Right renal pelvis (tissue), 4 donors: ENCODE results near the gene KHNYN. TPM values are rescaled to one million over a fixed set of nuclear protein-coding genes. Genes with fewer than 3 reads are reported as not detected.

Experiments
- DNase-seq, 4 donors: peaks; one replicate each; pipeline ENCODE4 v3.0.0-alpha.2; 2013; ENCODE audit warnings: low read depth in 4 of 4, low spot score in 3 of 4, missing footprints in 1 of 4
- polyA plus RNA-seq, 4 donors: library from polyadenylated mRNA; unstranded; fragments of 120-200 nt; gene quantifications; one replicate each; pipeline ENCODE4 v1.2.1, GENCODE V29; 2013; ENCODE audit not compliant: insufficient read length in 4 of 4

The KHNYN gene
- polyA plus RNA-seq, 4 donors = 40.7 to 45.5 (median 44.3) TPM

DNA sequence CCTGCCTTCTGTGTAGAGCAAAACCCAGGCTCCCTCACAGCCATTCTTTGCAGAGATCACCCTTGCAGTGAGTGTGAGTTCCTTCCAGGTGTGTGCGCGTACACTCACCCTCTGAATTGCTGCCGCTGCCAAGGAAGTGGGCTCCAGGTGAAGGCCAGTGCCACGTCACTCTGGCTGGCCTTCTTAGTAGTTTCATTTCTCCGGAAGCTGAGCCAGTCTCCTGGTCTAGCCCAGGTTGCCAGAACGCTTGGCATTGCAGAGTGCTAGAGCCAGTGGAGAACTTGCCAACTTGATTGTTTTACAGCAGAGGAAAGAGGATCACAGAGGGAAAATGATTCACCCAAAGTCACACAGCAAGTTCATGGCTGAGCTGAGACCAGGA lies 11.3 kb upstream of the KHNYN start:
- DNase-seq = no peak

DNA sequence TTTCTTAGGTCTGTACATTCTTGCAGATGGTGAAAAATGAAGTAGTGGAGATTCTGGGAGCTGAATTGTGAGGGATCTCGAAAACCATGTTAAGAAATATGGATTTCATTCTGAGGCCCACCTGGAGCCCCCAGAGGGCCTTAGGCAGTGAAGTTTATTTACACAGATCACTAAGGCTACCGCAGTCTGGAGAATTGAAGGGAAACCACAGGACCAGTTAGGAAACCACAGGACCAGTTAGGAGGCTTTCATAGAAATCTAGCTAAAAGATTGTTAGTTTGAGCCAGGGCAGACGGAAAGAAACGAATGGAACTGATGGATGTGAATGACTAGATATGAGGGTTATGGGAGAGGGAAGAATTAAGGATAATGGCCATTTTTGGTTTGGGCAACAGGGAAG lies 7.5 kb upstream of the KHNYN start:
- DNase-seq = no peak

DNA sequence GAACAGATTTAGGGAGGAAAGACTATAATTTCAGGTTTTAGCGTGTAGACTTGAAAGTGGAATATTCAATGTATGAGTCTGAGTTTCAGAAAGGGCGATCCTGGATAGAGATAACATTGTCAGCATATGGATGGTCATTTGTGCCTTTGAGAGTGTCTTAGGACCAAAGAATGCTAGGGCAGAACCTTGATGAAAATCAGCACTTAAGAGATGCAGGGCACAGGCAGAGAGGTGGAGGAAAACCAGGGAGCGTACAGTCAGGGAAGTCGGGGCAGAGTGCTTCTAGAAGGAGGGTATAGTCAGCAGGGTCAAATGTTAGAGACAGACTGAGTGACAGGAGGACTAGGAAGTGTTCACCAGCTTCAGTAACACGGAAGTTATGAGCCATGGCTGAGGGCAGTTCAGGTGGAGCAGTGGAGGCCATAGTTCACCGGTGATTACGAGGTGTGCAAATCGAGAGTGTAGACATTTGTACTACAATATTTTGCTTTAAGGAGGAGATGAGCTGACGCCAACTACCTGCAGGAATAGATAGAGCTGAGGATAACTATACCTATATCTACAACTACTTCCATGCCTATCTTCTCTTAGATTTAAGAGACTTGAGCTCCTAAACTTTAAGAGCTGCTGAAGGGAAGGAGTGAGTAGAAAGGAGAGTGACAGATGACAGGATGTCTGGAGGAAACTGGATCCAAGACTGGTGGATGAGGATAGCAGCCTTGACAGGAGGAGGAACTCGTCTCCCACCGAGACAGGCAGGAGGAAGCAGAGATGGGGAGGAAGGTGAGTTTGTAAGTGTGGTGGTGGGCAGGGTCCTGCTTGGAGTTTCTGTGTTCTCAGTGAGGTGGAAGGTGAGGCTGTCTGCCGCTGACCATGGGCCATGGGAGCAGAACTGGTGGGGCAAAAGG lies 6.8 kb upstream of the KHNYN start:
- DNase-seq = no peak

DNA sequence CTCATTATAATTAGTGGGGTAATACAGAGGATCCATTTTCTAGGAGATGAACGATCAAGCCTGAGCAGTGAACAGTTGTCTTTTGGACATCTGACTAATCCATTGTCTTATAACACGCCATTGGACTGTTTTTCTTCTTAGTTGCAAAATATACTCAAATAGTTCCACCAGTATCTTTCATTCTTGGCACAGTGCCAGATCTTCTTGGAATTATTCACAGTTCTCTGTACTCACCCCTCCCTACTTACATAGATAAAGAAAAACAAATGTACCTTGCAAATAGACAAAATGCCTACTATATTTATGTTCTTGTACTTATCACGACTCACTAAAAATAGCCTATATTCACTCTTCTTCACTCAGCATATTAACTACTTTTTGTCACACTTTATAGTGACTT lies 4.0 kb upstream of the KHNYN start:
- DNase-seq = no peak

DNA sequence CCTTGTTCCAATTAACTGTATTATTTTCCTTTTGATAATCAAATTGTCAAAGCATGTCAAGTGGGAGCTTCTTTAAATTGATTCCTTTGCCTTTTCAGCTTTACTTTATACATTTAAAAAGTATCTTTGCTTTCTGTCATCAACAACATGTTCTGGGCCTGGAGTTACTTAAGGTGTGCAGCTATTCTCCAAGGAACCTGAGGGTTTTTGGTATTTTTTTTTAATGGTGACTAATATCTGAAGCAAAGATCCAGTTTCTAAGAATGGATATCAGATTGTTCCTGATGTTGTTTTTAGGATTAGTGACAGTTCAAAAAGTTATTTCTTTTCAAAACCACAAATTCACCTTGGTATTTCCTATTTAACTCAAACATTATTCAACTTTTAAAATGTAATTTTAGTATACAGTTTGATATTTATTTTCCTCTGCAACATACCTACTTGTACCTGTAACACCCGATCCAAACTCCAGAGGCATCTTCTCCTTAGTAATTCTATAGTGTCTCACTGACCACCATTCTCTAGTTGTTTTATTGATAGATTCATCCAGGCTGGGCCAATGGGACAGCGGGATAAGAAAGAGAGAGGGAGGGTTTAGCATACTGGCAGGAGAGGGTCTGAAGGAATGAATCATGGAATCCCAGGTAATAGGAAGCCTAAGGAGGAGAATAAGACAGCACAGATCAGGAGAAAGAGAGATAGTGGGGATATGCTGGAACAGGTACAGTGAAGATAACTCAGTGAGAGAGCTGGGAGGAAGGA lies 3.4 kb upstream of the KHNYN start:
- DNase-seq = no peak

DNA sequence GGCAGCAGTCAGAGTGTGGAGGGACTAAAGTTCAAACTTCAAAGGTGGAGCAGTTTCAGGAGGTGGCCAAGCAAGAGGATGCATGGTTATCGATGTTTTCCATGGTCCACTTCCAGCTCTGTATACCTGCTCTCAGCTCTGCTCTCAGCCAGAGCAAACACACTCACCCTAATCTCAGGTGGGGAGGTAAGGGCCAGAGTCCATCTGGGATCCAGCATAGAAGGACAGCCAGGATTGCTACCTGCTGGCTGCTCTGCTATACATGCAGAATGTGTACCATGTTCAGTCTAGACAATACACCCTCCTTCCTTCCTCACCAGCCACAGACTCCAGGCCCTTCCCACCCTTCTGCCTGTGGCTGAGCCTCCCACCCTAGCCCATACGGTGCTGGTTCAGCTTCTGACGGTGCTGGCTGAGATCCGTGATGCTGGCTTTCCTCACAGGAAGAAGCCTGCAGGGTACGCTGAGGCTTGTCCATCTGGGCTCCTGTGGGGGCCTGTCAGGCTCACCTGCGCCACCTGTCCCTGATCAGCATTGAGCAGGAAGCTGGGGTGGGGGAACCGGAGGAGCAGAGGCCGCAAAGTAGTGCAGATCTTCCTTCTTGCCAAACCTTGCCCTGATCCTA lies 2.7 kb upstream of the KHNYN start:
- DNase-seq = no peak

DNA sequence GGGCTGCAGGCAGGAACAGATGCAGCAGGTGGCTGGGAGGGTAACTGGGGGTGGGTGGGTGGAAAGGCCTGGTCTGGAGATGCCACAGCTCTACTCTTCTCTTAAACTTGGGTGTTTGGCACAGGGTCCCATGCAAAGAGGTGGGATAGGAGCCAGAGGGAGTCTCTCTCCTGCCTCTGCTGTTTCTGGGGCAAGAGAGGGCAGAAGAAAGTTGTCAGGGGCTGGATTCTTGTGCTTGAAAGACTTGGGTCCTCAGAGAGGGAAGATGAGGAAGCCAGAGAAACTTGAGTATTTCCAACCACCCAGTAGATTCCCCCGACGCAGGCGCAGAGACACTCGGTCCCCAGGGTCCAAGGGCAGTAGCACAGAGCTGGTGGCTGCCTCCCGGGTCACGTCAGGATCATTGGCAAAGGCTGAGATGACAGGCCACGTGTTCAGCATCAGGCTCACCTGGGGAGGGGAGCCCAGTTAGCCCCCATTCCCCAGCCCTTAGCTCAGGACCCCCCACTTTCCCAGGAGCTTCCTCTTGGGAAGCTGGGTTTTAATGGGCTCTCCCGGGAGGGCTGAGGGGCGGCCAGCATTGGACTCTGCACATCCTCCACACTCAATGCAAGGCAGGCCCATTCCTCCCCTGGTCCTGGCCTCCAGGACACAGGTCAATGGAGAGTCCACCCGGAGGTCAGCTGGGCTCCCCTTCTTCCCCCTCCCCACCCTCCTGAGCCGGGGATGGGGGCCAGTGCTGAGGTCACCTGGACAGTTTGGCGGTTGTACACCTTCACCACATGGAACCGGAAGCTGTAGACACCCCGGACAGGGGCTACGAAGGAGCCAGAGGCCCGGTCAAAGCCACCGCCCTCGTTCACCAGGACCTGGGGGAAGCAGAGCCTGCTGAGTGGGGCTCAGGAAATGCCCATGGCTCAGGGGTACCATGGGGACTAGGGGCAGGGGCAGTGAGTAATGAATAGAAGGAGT lies 1.9 kb upstream of the KHNYN start:
- no peak for DNase-seq

DNA sequence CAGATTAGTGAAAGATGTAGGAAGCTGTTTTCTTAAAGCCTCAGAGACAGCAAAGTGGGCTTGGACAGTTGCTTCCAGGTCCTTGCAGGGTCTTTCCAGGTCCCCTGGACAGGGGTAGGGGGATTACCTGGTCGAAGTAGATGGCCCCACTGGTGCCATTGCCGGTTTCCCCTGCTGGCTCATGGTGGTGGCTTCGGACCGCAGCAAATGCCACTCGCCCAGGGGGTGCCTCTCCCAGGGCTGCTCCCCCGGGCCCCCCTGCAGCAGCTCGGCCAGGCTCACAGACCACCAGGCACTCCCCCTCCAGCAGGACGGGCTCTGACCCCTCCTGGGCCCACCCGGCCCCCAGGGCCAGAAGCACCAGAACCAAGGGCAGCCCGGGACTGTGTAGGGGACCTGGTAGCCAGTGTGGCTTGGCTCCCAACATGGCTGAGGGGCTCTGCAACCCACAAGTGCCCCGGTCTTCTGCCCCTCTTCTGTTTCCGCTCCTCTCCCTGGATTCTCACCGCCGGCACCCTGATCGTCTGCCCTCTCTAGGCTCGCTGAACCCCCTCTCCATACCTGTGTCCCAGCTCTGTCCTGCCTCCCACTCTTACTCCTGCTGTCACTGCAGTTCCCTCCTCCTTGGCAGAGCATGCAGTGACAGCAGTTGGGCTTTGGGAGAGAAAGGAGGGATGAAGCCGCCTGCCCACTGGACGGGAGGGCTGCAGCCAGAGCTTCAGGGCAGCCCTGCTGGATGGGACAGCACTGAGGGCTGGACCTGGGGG lies 943 bp upstream of the KHNYN start:
- no peak for DNase-seq

DNA sequence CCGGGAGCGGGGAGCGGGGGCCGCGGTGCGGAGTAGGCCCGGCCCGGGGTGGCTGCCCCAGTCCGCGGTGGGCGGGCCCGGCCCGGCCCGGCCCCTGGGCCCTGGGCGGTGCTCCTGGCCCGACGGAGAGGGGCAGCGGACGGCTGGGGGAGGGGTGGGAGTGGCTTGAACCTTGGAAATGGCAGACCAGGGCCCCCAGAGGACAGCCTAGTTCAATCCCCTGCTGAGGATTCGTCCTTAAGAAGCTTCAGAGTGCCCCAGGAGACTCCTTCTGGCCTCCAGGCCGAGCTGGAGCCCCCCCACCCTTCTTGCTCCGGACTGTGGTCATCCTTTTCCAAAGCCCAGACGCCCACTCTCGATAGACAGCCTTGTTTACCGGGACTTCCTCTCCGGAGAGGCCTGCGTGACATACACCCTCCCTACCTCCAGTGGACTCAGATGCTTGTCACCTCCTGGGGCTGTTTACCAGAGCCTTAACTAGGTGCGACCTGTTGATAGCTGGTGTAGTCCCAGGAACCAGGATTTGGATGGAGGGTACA lies 458 bp downstream of the KHNYN start:
- peak in 2 of 4 donors; percentile 56 to 62 for DNase-seq

DNA sequence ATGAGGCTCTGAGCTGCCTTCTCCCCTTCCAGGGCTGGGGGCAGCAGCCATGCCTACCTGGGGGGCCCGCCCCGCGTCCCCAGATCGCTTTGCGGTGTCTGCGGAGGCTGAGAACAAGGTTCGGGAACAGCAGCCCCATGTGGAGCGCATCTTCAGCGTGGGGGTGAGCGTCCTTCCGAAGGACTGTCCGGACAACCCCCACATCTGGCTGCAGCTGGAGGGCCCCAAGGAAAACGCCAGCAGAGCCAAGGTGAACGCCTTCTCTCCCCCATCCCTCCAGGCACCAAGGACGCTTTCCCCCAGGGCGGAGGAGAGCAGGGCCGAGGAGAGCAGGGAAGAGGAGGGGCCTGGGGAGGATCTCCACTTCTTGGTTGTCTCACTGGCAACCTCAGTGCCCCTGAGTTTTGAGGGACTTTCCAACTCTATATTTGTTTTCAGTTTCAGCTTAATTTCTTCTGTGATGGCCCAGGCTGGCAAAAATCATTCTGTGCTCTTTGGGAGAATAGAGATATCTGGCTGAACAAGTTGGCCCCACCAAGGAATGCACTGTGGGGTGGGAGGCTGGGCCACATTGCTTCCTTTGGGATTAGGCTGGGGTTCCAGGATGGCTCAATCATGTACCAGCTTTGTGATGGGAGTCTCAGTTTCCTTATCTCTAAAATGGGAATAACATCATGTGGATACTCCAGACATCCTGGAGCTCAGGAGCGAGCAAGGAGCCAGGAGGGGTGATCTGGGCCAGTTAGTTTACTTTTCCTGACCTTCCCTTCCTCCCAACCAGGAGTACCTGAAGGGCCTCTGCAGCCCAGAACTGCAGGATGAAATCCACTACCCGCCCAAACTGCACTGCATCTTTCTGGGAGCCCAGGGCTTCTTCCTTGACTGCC lies 1.2 kb downstream of the KHNYN start:
- DNase-seq = no peak

DNA sequence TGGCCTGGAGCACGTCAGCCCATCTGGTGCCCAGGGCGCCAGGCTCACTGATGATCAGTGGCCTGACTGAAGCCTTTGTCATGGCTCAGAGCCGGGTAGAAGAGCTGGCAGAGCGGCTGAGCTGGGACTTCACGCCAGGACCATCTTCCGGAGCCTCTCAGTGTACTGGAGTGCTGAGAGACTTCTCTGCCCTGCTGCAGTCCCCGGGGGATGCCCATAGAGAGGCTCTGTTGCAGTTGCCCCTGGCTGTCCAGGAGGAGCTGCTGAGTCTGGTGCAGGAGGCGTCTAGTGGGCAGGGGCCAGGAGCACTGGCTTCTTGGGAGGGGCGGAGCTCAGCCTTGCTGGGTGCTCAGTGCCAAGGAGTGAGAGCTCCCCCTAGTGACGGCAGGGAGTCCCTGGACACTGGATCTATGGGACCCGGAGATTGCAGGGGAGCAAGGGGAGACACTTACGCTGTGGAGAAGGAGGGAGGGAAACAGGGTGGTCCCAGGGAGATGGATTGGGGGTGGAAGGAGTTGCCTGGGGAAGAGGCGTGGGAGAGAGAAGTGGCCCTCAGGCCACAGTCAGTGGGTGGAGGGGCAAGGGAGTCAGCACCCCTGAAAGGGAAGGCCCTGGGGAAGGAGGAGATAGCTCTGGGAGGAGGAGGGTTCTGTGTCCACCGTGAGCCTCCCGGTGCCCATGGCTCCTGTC lies 2.0 kb downstream of the KHNYN start:
- DNase-seq = peak; percentile 71 to 77 (median 76)

DNA sequence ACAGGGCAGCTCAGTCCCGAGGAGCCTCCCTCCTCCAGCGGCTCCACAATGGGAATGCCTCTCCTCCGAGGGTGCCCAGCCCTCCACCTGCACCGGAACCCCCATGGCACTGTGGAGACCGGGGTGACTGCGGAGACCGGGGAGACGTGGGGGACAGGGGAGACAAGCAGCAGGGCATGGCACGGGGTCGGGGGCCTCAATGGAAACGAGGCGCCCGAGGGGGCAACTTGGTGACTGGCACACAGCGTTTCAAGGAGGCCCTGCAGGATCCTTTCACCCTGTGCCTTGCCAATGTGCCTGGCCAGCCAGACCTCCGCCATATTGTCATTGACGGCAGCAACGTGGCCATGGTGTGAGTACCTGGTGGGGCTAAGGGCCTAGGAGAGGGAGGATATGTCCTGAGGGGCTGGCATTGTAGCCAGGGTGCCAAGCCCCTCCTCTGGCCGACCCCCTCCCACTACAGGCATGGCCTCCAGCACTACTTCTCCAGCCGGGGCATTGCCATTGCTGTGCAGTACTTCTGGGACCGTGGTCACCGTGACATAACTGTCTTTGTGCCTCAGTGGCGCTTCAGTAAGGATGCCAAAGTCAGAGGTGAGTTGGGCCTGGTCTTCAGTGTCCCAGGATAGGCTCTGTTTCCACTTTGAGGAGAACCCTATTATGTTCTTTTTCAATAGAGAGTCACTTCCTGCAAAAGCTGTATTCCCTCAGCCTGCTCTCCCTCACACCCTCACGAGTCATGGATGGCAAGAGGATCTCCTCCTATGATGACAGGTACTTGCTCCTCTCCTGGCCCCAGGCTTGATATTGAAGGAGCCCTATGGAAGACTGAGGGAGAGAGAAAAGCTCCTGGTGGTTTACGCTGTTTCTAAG lies 2.7 kb downstream of the KHNYN start:
- DNase-seq = no peak

DNA sequence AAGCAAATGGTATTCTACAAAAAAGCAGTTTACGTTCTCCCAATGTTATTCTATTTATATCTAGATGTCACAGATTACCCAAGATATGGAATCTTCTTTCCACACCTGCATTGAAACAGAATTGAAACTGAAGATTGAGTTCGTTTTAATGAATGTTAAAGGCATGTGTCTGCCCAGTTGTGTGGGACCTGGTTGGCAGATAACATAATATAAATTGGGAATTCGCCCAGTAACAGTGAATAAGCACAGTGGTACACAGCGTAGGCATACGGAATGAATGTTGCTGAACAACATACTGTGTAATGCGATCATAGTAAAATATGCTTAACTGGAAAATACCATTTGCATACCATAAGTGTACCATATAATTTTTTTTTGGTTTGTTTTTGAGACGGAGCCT lies 4.3 kb downstream of the KHNYN start:
- DNase-seq = no peak

DNA sequence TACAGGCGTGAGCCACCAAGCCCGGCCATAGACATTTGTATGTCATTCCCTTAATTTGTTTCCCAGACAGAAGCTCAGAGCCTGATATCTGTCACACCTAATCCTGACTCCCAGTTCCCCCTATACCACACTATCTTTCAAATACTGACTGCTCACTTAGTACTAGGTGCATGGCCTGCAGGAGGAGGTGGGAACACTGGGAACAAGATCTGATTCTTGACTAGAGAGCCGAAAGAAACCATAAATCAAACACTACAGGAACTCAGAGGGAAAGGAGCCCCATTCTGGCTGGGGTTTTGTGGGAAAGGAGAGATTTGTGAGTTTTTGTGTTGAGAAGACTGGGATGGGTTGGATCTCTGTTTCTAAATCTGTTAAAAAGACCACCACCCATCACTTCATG lies 4.9 kb downstream of the KHNYN start:
- no peak for DNase-seq

DNA sequence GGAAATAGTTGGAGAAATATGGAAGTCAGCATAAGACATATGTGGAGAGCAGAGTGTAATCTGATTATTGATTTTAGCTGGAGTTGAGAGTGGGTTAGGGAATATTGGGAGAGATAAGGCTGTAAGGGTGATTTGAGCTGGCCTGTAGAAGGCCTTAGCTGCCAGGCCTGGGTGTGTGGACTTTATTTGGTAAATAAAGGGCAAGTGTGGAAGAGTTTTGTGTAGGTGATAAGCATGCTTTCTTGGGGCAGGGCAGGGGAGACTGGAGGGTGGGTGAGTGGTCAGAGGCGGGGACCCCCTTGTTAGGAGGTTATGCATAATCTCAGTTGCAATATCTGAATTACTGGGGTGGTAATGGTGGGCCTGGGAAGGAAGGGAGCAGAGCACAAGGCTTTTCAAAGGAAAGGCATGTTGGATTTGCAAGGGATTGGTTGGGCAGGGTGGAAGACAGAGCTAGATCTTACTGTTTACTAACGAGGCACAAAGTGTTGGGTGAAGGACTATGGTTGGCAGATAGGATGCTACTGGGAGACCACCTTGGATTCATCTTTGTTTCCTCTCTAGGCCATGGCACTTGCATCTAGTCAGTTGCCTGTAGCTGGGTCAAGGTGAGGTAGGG lies 5.5 kb downstream of the KHNYN start:
- DNase-seq = no peak

DNA sequence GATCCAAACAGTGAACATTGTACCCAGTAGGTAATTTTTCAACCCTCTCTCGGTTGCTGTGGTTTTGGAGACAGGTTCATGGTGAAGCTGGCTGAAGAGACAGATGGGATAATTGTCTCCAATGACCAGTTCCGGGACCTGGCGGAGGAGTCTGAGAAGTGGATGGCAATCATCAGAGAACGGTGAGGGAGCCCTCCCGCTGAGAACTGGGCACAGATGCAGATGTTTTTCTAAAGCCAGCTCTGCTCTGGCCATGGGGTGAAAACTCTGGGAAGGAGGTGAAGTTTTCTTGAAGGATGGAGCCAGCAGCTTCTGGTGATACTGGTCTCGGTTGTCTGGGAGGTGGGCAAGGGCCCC lies 6.2 kb downstream of the KHNYN start:
- DNase-seq = no peak
